SK-N-MC (cell line): Measurements from ENCODE around the gene DCT.

Experiments used
- DNase-seq: peaks from one replicate; pipeline ENCODE4 v3.0.0-alpha.2; 2011; ENCODE audit warnings: low read depth, low spot score
- H3K27ac ChIP-seq: fragments of 200-600 bp; sonication (generic); 2 replicates; pipeline ENCODE4 v1.5.1; 2016; ENCODE audit warnings: mixed run types
- H3K36me3 ChIP-seq: fragments of 200-600 bp; sonication (generic); 2 replicates; pipeline ENCODE4 v1.6.1; 2017; ENCODE audit warnings: antibody characterized with exemption, low read length, mixed read lengths; ENCODE audit not compliant: insufficient read depth
- H3K4me3 ChIP-seq: fragments of 200-600 bp; sonication (generic); 2 replicates; pipeline ENCODE4 v1.5.1; 2016
- H3K9ac ChIP-seq: fragments of 200-600 bp; sonication (generic); 2 replicates; pipeline ENCODE4 v1.8.0; 2017; ENCODE audit warnings: mixed run types, mixed read lengths; ENCODE audit not compliant: insufficient read length
- H3K9me3 ChIP-seq: fragments of 200-600 bp; sonication (generic); 2 replicates; pipeline ENCODE4 v1.6.1; 2017; ENCODE audit warnings: low read depth, mild to moderate bottlenecking, antibody characterized with exemption, low read length, moderate library complexity, mixed read lengths
- EZH2 ChIP-seq: fragments of 200-600 bp; sonication (generic); IDR thresholded peaks from one replicate; pipeline ENCODE4 v1.6.1; 2017; ENCODE audit warnings: antibody characterized with exemption
- FOXP2 ChIP-seq: optimal IDR thresholded peaks from 2 replicates; pipeline ENCODE3; 2011; ENCODE audit warnings: mild to moderate bottlenecking, moderate library complexity; ENCODE audit not compliant: insufficient read depth; ENCODE audit errors: extremely low read length, control extremely low read depth
- POLR2AphosphoS5 ChIP-seq: IDR thresholded peaks from 2 replicates; pipeline ENCODE4 v1.6.1; 2012; ENCODE audit warnings: mild to moderate bottlenecking, low read depth, low read length, borderline replicate concordance

Gene DCT

DNA sequence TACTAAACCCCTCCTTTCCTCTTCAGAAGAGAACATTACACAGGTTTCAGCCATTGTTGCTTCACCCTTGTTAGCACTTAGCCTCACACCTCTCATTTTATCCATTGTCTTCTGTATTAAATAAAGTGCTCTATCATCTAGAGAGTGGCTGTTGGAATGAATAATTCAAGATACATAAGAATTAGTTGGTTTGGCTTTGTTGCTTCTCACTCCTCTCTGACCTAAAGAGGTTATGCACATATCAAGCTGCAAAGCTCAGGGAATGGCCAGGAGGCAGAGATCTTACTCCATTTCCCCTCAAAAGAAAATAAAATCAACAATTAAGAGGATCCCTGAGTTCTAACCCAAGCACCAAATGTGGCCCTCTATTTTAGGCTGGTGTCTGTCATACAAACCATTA is 79.7 kb downstream of the DCT start:
- Histone ChIP-seq H3K27ac (no peak overlapping the region), H3K4me3 (no peak overlapping the region), H3K9me3 (no peaks in the 10 kb centered on the region), H3K36me3 (no peaks in the 10 kb centered on the region), H3K9ac (no peak overlapping the region)
- DNase-seq = no peak
- no peak for TF ChIP-seq POLR2AphosphoS5
- no peak for TF ChIP-seq EZH2

DNA sequence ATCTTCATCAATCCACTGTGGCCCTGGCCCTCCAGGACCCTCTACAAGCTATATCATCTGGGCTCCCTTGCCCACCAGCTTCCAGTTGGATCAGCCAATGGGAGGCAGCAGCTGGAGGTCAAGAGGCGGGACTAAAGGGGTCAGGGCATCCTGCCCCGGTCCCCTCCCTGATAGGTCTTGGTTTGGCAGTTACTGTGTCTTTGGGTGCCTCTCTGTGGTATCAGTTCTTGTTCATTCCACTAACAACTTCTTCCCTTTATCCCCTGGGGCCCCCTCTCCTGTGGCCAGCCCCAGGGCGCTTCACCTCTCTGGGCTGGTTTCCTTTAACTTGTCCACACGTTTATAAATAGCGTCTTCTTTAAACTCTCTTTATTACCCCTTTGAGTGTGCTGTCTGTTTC is 83.6 kb downstream of the DCT start:
- Histone ChIP-seq H3K27ac (no peak overlapping the region), H3K9ac (no peak overlapping the region), H3K36me3 (no peaks in the 10 kb centered on the region), H3K9me3 (no peaks in the 10 kb centered on the region), H3K4me3 (no peak overlapping the region)
- DNase-seq = no peak
- TF ChIP-seq EZH2 (no peak), FOXP2 (no peak), POLR2AphosphoS5 (no peak)

DNA sequence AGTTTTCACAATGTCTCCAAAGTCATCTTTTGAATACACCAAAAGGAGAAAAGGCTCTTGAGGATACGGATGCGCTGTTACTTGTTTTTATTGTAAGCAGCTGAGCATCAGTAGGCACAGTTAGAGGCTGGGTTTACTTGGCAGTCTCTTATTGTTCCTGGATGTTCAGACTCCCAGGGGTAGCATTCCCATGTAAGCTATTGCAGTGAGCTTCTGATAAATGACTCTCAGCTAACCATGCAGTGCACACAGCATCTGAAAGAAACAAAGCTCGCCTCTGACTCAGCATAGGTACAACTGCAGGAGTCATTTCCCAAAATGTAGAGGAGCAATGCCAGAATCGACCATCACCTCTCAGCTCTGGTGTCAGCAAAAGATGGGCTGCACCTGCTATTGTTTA is 84.8 kb downstream of the DCT start:
- H3K4me3 ChIP-seq = no peak overlapping the region
- TF ChIP-seq EZH2 (no peak), POLR2AphosphoS5 (no peak), FOXP2 (no peak)
- H3K36me3 ChIP-seq = no peaks in the 10 kb centered on the region
- no peak overlapping the region for H3K9ac ChIP-seq
- no peak overlapping the region for H3K27ac ChIP-seq
- no peak for DNase-seq
- H3K9me3 ChIP-seq = no peaks in the 10 kb centered on the region

DNA sequence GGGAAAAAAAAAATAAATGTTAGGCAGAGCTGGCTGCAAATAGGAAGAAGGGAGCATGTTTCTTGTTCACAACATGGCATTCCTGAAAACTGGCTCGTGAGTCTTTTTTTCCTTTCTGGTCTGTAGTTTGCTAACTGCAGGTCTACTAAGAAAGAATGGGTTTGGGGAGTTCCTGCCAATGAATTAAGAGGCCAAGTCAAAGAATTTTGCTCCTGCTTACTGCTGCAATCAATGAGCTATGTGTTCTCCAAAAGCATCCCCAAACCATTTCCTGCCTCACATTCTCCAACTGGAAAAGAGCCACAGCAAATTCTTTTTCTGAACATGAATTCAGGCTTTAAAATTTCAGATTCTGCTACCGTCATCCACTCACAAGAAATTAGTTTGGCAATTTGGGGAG is 88.6 kb downstream of the DCT start:
- Histone ChIP-seq H3K4me3 (no peak overlapping the region), H3K9me3 (no peaks in the 10 kb centered on the region), H3K27ac (no peak overlapping the region), H3K36me3 (no peaks in the 10 kb centered on the region), H3K9ac (no peak overlapping the region)
- no peak for DNase-seq
- TF ChIP-seq POLR2AphosphoS5 = no peak

DNA sequence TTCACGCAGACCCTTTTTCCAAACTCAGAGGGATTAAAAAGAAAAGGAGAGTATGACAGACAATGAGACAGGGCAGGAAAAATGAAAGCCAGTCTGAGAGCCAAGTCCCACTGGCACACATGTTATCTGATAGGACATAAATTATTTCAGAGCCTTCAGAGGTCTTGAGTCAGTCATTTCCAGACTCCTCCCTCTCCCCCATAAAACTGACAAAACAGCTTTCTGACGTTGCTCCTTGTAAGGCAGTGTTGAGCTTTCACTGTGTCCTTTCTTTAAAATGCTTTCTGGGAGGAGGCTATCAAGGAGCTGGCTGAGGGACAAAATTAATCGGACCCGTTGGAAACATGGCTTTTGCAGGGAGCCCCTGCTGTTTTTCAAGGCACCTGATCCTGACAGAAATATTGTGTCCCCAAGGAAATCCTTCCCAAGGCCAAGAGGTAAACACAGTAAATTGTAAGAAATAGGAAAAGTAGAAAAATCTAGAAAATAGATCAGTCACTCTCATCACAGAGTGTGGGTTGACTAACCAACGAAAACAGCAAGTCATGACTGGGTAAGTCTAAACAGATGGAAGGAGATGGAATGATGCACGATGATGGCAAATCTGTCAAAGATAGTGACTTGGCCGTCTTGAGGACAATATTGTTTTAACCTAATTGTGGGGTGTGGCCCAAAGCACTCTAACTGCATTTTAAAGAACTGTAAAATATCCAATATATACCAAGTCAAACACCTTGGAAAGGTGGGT is 89.7 kb downstream of the DCT start:
- no peaks in the 10 kb centered on the region for H3K9me3 ChIP-seq
- DNase-seq = no peak
- H3K4me3 ChIP-seq = no peak overlapping the region
- H3K36me3 ChIP-seq = no peaks in the 10 kb centered on the region
- no peak overlapping the region for H3K9ac ChIP-seq
- no peak for TF ChIP-seq FOXP2
- TF ChIP-seq EZH2 = no peak
- TF ChIP-seq POLR2AphosphoS5 = no peak
- H3K27ac ChIP-seq = no peak overlapping the region

DNA sequence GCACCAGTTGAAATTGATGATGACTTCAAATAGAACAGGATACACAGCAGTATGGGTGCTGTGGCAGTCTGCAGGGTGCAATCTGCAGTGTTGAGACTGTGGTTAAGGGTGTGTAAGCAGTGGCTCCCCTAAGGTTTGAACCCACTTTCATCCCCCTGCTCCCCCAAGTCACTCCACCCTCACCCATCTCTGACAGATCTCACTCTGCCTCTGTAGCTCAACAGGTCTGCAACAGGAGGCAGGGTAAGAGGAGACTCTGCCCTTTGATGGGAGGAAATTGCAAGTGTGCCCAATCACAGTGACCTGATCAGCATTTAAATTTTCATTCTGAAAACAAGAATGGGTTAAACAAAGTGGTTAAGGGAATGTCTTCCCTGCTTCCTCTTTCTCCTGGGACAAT is 92.4 kb downstream of the DCT start:
- Histone ChIP-seq H3K4me3 (no peak overlapping the region), H3K9me3 (no peaks in the 10 kb centered on the region), H3K36me3 (no peaks in the 10 kb centered on the region), H3K9ac (no peak overlapping the region), H3K27ac (no peak overlapping the region)
- DNase-seq = no peak
- no peak for TF ChIP-seq EZH2
